ENCODE data around the gene SPRR1B. TPM values are rescaled to one million over a fixed set of nuclear protein-coding genes. Genes with fewer than 3 reads are reported as not detected.

The SPRR1B gene
- total and polyA plus RNA-seq, 4 donors, result not detected

DNA sequence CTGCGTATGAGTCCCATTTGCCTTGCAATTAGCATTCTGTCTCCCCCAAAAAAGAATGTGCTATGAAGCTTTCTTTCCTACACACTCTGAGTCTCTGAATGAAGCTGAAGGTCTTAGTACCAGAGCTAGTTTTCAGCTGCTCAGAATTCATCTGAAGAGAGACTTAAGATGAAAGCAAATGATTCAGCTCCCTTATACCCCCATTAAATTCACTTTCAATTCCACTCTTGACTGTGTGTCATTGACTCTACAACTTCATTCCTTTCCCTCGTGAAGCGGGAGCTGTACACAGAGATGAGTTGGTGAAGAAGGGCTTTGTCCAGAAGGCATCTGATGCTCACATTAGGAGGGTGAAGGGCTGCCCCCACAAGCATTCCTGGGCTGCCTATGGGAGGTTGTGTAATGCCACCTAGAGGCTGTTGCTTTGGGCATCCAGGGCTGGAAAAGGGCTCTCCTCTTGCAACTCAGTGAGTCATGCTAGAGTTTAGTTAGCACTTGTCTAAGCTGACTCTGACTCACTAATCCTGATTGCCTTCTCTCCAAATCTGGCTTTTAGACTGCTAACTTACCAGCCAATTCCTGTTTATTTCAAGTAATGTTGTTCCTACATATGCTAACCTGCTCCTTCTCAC, 1.8 kb downstream of the SPRR1B start:
- no peaks in the 10 kb centered on the region for H3K9me3 ChIP-seq (ENCODE audit: control insufficient read depth in 4 of 4, low read length in 3 of 4)
- no peaks in the 10 kb centered on the region for H3K4me1 ChIP-seq (ENCODE audit: control insufficient read depth in 4 of 4, insufficient read depth in 4 of 4, low read length in 3 of 4)
- H3K36me3 ChIP-seq (ENCODE audit: control insufficient read depth in 4 of 4, insufficient read depth in 3 of 4, low read depth in 1 of 4, low read length in 3 of 4), result no peaks in the 10 kb centered on the region
- H3K27ac ChIP-seq (ENCODE audit: low read depth in 1 of 2, low read length in 2 of 2), result no peak overlapping the region
- peaks cover 0 to 5% (median 0%) of the 10 kb centered on the region in 4 donors for H3K27me3 ChIP-seq (ENCODE audit: control insufficient read depth in 4 of 4, insufficient read depth in 4 of 4, low read length in 3 of 4)
- H3K4me3 ChIP-seq (ENCODE audit: low read depth in 1 of 3, low read length in 3 of 3), result no peak overlapping the region
- no peak overlapping the region for H3K9ac ChIP-seq (ENCODE audit: low read depth in 1 of 2, low read length in 2 of 2)
- WGBS, result 45% methylated on average over 3 of the region's 3 CpGs
- no peak for DNase-seq (ENCODE audit: low spot score)
- TF ChIP-seq NR2F2 (IDR thresholded peaks at IDR 0.05) (no peak), FOXA2 (IDR thresholded peaks at IDR 0.05) (no peak), HNF4G (IDR thresholded peaks at IDR 0.05) (no peak), CTCF (IDR thresholded peaks at IDR 0.05; ENCODE audit: low read depth, low read length, missing input control) (no peak), RAD21 (IDR thresholded peaks at IDR 0.05) (peak in 1 of 2 donors; percentile 26)

DNA sequence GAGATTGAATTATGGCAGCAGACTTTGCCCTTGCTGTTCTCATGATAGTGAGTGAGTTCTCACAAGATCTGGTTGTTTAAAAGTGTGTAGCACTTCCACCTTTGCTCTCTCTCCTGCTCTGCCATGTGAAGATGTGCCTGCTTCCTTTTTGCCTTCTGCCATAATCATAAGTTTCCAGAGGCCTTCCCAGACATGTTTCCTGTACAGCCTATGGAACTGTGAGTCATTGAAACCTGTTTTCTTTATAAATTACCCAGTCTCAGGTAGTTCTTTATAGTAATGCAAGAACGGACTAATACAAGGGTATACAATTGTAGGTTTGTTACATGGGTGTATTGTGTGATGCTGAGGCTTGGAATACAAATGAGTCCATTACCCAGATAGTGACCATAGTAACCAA, 4.2 kb downstream of the SPRR1B start:
- Histone ChIP-seq H3K27me3 (ENCODE audit: control insufficient read depth in 4 of 4, insufficient read depth in 4 of 4, low read length in 3 of 4) (peaks cover 0 to 5% (median 0%) of the 10 kb centered on the region in 4 donors), H3K9me3 (ENCODE audit: control insufficient read depth in 4 of 4, low read length in 3 of 4) (no peaks in the 10 kb centered on the region), H3K27ac (ENCODE audit: low read depth in 1 of 2, low read length in 2 of 2) (no peak overlapping the region), H3K9ac (ENCODE audit: low read depth in 1 of 2, low read length in 2 of 2) (no peak overlapping the region), H3K36me3 (ENCODE audit: control insufficient read depth in 4 of 4, insufficient read depth in 3 of 4, low read depth in 1 of 4, low read length in 3 of 4) (no peaks in the 10 kb centered on the region), H3K4me1 (ENCODE audit: control insufficient read depth in 4 of 4, insufficient read depth in 4 of 4, low read length in 3 of 4) (no peaks in the 10 kb centered on the region), H3K4me3 (ENCODE audit: low read depth in 1 of 3, low read length in 3 of 3) (no peak overlapping the region)
- TF ChIP-seq ATF3 (IDR thresholded peaks at IDR 0.05) (no peak), GABPA (IDR thresholded peaks at IDR 0.05 in 1 of 2, conservative IDR thresholded peaks at IDR 0.05 in 1 of 2) (no peak), JUND (IDR thresholded peaks at IDR 0.05) (no peak), HNF4A (conservative IDR thresholded peaks at IDR 0.05) (no peak), SP1 (IDR thresholded peaks at IDR 0.05) (no peak), CTCF (IDR thresholded peaks at IDR 0.05; ENCODE audit: low read depth, low read length, missing input control) (no peak), RAD21 (IDR thresholded peaks at IDR 0.05) (no peak), EGR1 (IDR thresholded peaks at IDR 0.05; ENCODE audit: low read depth in 2 of 2) (no peak), TAF1 (conservative IDR thresholded peaks at IDR 0.05) (no peak), FOXA1 (IDR thresholded peaks at IDR 0.05) (no peak), FOXA2 (IDR thresholded peaks at IDR 0.05) (no peak), HNF4G (IDR thresholded peaks at IDR 0.05) (no peak), ZBTB33 (IDR thresholded peaks at IDR 0.05) (no peak), REST (IDR thresholded peaks at IDR 0.05) (no peak), YY1 (IDR thresholded peaks at IDR 0.05) (no peak)
- TF ChIP-seq, protein P1, sequence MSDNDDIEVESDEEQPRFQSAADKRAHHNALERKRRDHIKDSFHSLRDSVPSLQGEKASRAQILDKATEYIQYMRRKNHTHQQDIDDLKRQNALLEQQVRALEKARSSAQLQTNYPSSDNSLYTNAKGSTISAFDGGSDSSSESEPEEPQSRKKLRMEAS (IDR thresholded peaks at IDR 0.05), result no peak
- WGBS, result 72% methylated on average over 1 of the region's 1 CpG
- no peak for DNase-seq (ENCODE audit: low spot score)
